ENCODE measurements around the gene PSD4.

Gene PSD4

DNA sequence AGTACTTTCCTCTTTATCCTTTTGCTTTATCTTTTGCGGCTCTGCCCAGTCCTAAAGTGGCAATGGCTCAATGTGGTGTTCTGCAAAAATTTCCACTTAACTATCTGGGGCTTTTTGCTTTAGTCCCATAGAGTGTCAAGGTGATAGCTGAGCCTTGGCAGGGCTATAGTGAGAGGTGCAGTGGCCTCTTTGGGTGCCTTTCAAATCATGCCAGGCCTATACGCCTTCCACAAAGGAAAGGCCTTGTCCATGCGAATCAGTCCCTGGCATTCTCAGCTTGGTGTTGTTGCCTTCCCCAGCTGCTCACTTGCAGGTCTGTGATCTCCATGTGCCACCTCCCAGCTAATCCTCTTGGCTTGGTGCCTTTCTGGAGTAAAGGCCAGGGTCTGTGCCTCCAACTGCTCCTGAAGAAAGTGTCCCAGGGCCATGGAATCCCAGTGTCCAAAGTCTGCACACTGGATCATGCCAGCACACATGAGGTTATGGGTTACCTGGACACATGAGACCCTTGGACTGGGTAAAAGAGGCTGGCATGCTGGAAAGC, 78.3 kb downstream of the PSD4 start:
- no peak for DNase-seq (ENCODE audit: low read depth)
- TF ChIP-seq, protein P1, sequence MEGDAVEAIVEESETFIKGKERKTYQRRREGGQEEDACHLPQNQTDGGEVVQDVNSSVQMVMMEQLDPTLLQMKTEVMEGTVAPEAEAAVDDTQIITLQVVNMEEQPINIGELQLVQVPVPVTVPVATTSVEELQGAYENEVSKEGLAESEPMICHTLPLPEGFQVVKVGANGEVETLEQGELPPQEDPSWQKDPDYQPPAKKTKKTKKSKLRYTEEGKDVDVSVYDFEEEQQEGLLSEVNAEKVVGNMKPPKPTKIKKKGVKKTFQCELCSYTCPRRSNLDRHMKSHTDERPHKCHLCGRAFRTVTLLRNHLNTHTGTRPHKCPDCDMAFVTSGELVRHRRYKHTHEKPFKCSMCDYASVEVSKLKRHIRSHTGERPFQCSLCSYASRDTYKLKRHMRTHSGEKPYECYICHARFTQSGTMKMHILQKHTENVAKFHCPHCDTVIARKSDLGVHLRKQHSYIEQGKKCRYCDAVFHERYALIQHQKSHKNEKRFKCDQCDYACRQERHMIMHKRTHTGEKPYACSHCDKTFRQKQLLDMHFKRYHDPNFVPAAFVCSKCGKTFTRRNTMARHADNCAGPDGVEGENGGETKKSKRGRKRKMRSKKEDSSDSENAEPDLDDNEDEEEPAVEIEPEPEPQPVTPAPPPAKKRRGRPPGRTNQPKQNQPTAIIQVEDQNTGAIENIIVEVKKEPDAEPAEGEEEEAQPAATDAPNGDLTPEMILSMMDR (conservative IDR thresholded peaks at IDR 0.05; ENCODE audit: low read length), result no peak
- H3K4me3 ChIP-seq (ENCODE audit: low read length), result no peak overlapping the region

GRCh38 chr2:113253453-113253852, 79.7 kb downstream of the PSD4 start:
- no peak for DNase-seq (ENCODE audit: low read depth)
- TF ChIP-seq, protein P1 (conservative IDR thresholded peaks at IDR 0.05; ENCODE audit: low read length), result no peak
- no peak overlapping the region for H3K4me3 ChIP-seq (ENCODE audit: low read length)

GRCh38 chr2:113255140-113256070, 81.6 kb downstream of the PSD4 start:
- no peak for DNase-seq (ENCODE audit: low read depth)
- no peak overlapping the region for H3K4me3 ChIP-seq (ENCODE audit: low read length)
- TF ChIP-seq, protein P1 (conservative IDR thresholded peaks at IDR 0.05; ENCODE audit: low read length), result no peak

DNA sequence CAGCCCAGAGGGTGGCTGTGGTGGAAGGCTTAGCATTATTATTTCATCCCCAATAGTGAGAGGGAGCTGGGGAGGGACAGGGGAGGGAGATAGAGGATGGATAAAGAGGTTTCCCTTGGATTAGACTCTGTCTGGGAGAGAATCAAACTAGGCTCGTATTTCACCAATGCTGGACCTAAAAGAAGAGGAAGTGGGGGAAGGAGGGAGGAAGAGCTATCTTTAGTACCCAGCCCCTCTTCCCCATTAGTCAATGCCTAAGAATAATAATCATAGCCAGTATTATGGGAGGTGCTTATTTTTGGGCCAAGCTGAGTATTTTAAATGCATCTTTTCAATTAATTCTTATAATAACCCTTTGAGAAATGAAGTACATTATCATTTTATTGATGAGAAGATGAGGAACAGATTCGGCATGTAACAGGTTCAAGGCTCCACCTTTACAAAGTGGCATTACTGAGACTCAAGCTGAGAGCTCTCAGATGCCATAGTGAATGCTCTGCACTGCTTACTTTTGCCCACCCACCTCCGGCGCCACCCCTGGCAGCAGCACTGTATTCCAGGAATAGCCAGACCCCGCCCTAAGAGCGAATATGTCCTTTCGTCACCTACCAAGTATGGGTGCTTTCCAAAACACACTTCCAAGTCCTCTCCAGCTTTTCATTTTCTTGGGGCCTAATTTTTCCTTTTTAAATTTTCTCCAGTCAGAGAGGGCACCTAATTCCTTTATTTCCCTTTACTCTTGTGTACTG, 83.9 kb downstream of the PSD4 start:
- no peak overlapping the region for H3K4me3 ChIP-seq (ENCODE audit: low read length)
- no peak for DNase-seq (ENCODE audit: low read depth)
- TF ChIP-seq, protein P1 (conservative IDR thresholded peaks at IDR 0.05; ENCODE audit: low read length), result no peak

DNA sequence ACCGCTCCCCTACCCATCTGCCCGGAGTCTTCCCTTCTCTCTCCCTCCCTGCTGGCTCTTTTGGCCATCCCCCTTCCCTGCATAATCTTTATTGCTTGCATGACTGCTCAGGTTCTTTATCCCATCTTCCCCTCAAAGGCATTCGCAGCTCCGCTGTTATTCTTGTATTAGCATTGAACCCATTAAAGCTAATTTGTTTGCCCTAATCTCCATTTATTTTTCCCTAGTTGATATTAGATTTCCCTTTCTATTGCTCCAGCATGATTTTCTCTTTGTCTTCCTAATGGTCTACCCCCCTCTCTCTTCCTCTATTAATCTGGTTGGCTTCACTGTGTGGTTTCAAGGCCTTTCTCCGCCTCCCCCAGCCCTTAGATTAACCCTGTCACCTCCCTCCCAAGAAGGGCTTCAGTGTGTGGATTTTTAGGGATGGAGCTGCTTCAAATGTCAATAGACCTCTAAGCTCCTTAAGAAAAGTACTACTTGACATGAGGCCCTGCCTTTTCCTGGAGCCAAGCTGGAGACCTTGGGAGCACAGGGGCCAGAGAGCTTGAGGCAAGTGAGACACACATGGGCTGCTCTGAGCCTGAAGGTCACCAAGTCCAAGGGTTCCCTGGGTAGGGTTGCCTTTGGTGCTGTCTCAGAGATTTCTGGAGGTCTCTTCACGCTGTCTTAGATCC, 84.8 kb downstream of the PSD4 start:
- no peak for DNase-seq (ENCODE audit: low read depth)
- TF ChIP-seq, protein P1 (conservative IDR thresholded peaks at IDR 0.05; ENCODE audit: low read length), result no peak
- H3K4me3 ChIP-seq (ENCODE audit: low read length), result no peak overlapping the region

Data from AG10803 (cell line).